Effector CD4-positive, alpha-beta T cell (primary cell): ENCODE data around the gene DKK3.

ENCODE experiments used
- DNase-seq: peaks from one replicate; pipeline ENCODE4 v3.0.0-alpha.2; 2020

DKK3 gene

GRCh38 chr11:11935536-11935935 is 72.9 kb downstream of the DKK3 start:
- no peak for DNase-seq

GRCh38 chr11:11931461-11932055 is 76.9 kb downstream of the DKK3 start:
- no peak for DNase-seq

GRCh38 chr11:11929920-11930319 is 78.5 kb downstream of the DKK3 start:
- no peak for DNase-seq

- no peak for DNase-seq
Measured at GRCh38 chr11:11923828-11924227, 84.6 kb downstream of the DKK3 start.

- DNase-seq, result no peak
Measured at GRCh38 chr11:11916981-11917399, 91.4 kb downstream of the DKK3 start.

GRCh38 chr11:11915625-11916024 is 92.8 kb downstream of the DKK3 start:
- no peak for DNase-seq

GRCh38 chr11:11913395-11913794 is 95.0 kb downstream of the DKK3 start:
- DNase-seq, result no peak
